ENCODE measurements around the gene MMD.

MMD gene

DNA sequence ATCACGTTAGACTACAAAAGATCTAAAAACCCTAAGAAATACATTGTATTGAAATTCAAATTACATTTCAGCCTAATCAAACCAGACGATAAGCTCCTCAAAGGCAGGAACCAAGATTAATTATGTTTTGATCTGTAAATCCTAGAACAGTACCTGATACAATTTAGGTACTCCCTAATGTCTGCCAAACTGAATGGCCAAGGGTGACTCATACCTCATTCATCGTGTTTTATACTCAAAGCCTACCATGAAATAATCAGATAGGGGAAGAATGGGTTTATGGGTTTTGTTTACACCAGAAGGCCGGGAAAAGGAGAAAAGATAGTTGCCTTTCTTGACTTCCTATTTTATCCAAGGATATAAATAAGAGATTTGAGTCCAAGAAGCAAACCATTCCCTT, 19.3 kb downstream of the MMD start:
- peaks cover 87% of the 10 kb centered on the region for H3K36me3 ChIP-seq (ENCODE audit: insufficient read depth, low read length)

DNA sequence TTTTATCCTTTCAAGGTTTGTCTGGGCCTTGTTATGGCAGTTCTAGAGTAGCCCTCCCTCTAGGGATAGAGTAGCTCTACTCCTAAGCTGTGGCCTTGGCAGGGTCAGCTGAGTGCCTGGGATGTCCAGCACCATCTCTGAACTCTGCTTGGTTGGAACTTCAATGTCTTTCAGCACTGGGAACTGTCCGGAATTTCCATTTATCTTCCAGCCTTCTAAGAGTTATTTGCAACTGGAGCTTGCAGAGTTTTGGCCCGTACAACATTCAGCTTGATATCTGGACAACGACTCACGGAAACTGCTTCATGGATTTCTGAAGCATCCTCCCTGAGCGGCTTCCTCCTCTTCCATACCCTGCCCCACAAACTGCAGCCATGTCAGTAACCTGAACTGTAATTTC, 22.9 kb downstream of the MMD start:
- H4K20me1 ChIP-seq (ENCODE audit: insufficient read depth, low read length): no peaks in the 10 kb centered on the region
- peaks cover 90% of the 10 kb centered on the region for H3K36me3 ChIP-seq (ENCODE audit: insufficient read depth, low read length)
- no peak overlapping the region for H3K9ac ChIP-seq (ENCODE audit: low read length)
- no peaks in the 10 kb centered on the region for H3K79me2 ChIP-seq (ENCODE audit: insufficient read depth, low read length)
- no peaks in the 10 kb centered on the region for H3K4me1 ChIP-seq (ENCODE audit: insufficient read depth, low read length, severe bottlenecking)
- no peaks in the 10 kb centered on the region for H3F3A ChIP-seq (ENCODE audit: insufficient read depth, low read length)
- no peak overlapping the region for H3K4me2 ChIP-seq (ENCODE audit: low read length)
- no peak overlapping the region for H2AFZ ChIP-seq (ENCODE audit: low read length)
- no peak for TF ChIP-seq EZH2 (IDR thresholded peaks at IDR 0.05; ENCODE audit: borderline replicate concordance, low read length)
- TF ChIP-seq, protein P1, sequence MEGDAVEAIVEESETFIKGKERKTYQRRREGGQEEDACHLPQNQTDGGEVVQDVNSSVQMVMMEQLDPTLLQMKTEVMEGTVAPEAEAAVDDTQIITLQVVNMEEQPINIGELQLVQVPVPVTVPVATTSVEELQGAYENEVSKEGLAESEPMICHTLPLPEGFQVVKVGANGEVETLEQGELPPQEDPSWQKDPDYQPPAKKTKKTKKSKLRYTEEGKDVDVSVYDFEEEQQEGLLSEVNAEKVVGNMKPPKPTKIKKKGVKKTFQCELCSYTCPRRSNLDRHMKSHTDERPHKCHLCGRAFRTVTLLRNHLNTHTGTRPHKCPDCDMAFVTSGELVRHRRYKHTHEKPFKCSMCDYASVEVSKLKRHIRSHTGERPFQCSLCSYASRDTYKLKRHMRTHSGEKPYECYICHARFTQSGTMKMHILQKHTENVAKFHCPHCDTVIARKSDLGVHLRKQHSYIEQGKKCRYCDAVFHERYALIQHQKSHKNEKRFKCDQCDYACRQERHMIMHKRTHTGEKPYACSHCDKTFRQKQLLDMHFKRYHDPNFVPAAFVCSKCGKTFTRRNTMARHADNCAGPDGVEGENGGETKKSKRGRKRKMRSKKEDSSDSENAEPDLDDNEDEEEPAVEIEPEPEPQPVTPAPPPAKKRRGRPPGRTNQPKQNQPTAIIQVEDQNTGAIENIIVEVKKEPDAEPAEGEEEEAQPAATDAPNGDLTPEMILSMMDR (IDR thresholded peaks at IDR 0.05; ENCODE audit: low read length): no peak
- no peak overlapping the region for H3K27ac ChIP-seq (ENCODE audit: low read depth, low read length, poor library complexity, severe bottlenecking)
- H3K4me3 ChIP-seq (ENCODE audit: low read depth, low read length, poor library complexity, severe bottlenecking): no peak overlapping the region
- H3K9me3 ChIP-seq (ENCODE audit: low read length): no peaks in the 10 kb centered on the region
- no peaks in the 10 kb centered on the region for H3K27me3 ChIP-seq (ENCODE audit: insufficient read depth, low read length)
- H3K9me2 ChIP-seq (ENCODE audit: low read depth, low read length): no peaks in the 10 kb centered on the region

More for the DNA sequence above, 19.3 kb downstream of the MMD start:
- H3K4me2 ChIP-seq (ENCODE audit: low read length): no peak overlapping the region
- no peaks in the 10 kb centered on the region for H3K27me3 ChIP-seq (ENCODE audit: insufficient read depth, low read length)
- H3K9me3 ChIP-seq (ENCODE audit: low read length): no peaks in the 10 kb centered on the region
- H4K20me1 ChIP-seq (ENCODE audit: insufficient read depth, low read length): no peaks in the 10 kb centered on the region
- no peaks in the 10 kb centered on the region for H3K4me1 ChIP-seq (ENCODE audit: insufficient read depth, low read length, severe bottlenecking)
- H2AFZ ChIP-seq (ENCODE audit: low read length): no peak overlapping the region
- H3K9me2 ChIP-seq (ENCODE audit: low read depth, low read length): no peaks in the 10 kb centered on the region
- H3F3A ChIP-seq (ENCODE audit: insufficient read depth, low read length): no peaks in the 10 kb centered on the region
- no peak overlapping the region for H3K27ac ChIP-seq (ENCODE audit: low read depth, low read length, poor library complexity, severe bottlenecking)
- H3K9ac ChIP-seq (ENCODE audit: low read length): no peak overlapping the region
- TF ChIP-seq, protein P1 (IDR thresholded peaks at IDR 0.05; ENCODE audit: low read length): no peak
- TF ChIP-seq EZH2 (IDR thresholded peaks at IDR 0.05; ENCODE audit: borderline replicate concordance, low read length): no peak
- H3K79me2 ChIP-seq (ENCODE audit: insufficient read depth, low read length): no peaks in the 10 kb centered on the region
- H3K4me3 ChIP-seq (ENCODE audit: low read depth, low read length, poor library complexity, severe bottlenecking): no peak overlapping the region

DNA sequence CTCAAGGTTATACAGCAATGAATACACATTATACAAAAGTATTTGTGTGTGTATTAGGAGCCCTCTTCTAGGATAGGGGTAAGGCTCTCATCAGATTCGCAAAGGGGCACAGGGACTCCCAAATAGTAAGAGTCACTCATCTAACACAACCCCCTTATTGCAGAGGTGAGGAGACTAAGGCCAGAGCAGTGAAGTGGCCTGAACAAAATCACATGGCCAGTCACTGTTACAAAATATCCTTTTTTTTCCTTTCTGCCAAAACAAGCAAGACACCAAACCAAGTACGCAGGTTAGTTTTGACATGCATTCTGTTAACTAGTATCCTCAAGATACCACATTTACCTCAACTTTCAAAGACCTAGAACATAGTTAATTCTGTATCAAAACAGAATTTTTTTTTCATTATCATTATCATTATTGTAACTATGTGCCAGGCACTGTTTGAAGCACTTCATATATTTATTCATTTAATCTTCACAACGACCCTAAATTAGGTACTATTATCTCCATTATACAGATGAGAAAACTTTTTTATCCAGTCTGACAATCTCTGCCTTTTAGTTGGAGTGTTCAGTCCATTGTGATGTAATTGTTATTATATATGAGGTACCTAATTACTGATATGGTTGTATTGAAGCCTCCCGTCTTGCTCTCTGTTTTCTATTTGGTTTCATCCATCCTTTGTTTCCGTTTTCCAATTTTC, 25.7 kb downstream of the MMD start:
- no peaks in the 10 kb centered on the region for H3K9me2 ChIP-seq (ENCODE audit: low read depth, low read length)
- no peak overlapping the region for H3K4me2 ChIP-seq (ENCODE audit: low read length)
- H2AFZ ChIP-seq (ENCODE audit: low read length): no peak overlapping the region
- no peaks in the 10 kb centered on the region for H3K79me2 ChIP-seq (ENCODE audit: insufficient read depth, low read length)
- H4K20me1 ChIP-seq (ENCODE audit: insufficient read depth, low read length): no peaks in the 10 kb centered on the region
- H3K27ac ChIP-seq (ENCODE audit: low read depth, low read length, poor library complexity, severe bottlenecking): no peak overlapping the region
- H3K27me3 ChIP-seq (ENCODE audit: insufficient read depth, low read length): no peaks in the 10 kb centered on the region
- H3K9me3 ChIP-seq (ENCODE audit: low read length): no peaks in the 10 kb centered on the region
- H3K36me3 ChIP-seq (ENCODE audit: insufficient read depth, low read length): peaks cover 81% of the 10 kb centered on the region
- H3F3A ChIP-seq (ENCODE audit: insufficient read depth, low read length): no peaks in the 10 kb centered on the region
- H3K4me3 ChIP-seq (ENCODE audit: low read depth, low read length, poor library complexity, severe bottlenecking): no peak overlapping the region
- no peaks in the 10 kb centered on the region for H3K4me1 ChIP-seq (ENCODE audit: insufficient read depth, low read length, severe bottlenecking)
- TF ChIP-seq EZH2 (IDR thresholded peaks at IDR 0.05; ENCODE audit: borderline replicate concordance, low read length): no peak
- TF ChIP-seq, protein P1 (IDR thresholded peaks at IDR 0.05; ENCODE audit: low read length): no peak
- no peak overlapping the region for H3K9ac ChIP-seq (ENCODE audit: low read length)
